Vagina (tissue), 2 donors: ENCODE results near the gene OVCH2.

ENCODE experiments used
- CTCF ChIP-seq, 3 experiments: fragments of 450-650 bp in 2 of 3; fragments of 200-600 bp in 1 of 3; sonication (generic) in 1 of 3; IDR thresholded peaks; one replicate each; pipeline ENCODE4 v1.5.1; 2017 to 2019; ENCODE audit warnings: antibody characterized with exemption in 3 of 3, mild to moderate bottlenecking in 2 of 3, moderate library complexity in 2 of 3
- POLR2AphosphoS5 ChIP-seq, 2 donors: sonication (generic); formaldehyde crosslinking; IDR thresholded peaks; one replicate each; pipeline ENCODE4 v1.9.0; 2017; ENCODE audit warnings: antibody characterized with exemption in 2 of 2, mild to moderate bottlenecking in 2 of 2, low read depth in 1 of 2; ENCODE audit not compliant: insufficient read depth in 1 of 2

DNA sequence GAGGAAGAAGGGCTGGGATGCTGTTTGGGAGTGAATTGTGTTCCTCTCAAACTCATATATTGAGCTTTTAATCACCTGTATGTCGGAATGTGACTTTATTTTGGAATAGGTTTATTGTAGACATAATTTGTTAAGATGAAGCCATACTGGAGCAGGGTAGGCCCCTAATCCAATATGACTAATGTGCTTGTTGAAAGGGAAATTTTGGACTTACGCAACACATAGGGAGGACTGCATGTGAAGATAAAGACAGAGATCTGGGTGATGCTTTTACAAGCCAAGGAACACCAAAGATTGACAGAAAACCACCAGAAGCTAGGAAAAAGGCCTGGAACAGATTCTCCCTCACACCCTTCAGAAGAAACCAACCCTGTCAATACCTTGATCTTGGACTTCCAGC lies 43.2 kb upstream of the OVCH2 start:
- TF ChIP-seq POLR2AphosphoS5 (IDR thresholded peaks at IDR 0.05; ENCODE audit: insufficient read depth in 1 of 2, low read depth in 1 of 2) (no peak), CTCF (IDR thresholded peaks at IDR 0.05) (no peak)
